GM18520 (cell line): ENCODE measurements around the gene COL26A1.
"Not testable (repeated sequence)": the region's sequence is repeated elsewhere in the genome, so short reads cannot be mapped to it uniquely, and the experiment has no call there.

Experiments
- ATAC-seq: cut with Tn5 transposase; IDR thresholded peaks from one replicate; pipeline ENCODE4 v1.9.1; 2021; ENCODE audit not compliant: unreplicated experiment

Gene COL26A1

DNA sequence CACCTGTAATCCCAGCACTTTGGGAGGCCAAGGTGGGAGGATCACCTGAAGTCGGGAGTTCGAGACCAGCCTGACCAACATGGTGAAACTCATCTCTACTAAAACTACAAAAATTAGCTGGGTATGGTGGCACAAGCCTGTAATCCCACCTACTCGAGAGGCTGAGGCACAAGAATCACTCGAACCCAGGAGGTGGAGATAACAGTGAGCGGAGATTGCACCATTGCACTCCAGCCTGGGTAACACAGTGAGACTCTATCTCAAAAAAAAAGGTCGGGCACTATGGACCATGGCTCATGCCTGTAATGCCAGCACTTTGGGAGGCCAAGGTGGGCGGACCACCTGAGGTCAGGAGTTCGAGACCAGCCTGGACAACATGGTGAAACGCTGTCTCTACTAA, 127.8 kb downstream of the COL26A1 start:
- ATAC-seq = not testable (repeated sequence)

DNA sequence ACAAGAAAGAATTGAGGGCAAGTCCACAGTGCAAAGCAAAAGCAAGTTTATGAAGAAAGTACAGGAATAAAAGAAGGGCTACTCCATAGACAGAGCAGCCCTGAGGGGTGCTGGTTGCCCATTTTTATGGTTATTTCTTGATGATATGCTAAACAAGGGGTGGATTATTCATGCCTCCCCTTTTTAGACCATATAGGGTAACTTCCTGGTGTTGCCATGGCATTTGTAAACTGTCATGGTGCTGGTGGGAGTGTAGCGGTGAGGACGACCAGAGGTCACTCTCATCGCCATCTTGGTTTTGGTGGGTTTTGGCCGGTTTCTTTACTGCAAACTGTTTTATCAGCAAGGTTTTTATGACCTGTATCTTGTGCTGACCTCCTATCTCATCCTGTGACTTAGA, 128.8 kb downstream of the COL26A1 start:
- not testable (repeated sequence) for ATAC-seq

DNA sequence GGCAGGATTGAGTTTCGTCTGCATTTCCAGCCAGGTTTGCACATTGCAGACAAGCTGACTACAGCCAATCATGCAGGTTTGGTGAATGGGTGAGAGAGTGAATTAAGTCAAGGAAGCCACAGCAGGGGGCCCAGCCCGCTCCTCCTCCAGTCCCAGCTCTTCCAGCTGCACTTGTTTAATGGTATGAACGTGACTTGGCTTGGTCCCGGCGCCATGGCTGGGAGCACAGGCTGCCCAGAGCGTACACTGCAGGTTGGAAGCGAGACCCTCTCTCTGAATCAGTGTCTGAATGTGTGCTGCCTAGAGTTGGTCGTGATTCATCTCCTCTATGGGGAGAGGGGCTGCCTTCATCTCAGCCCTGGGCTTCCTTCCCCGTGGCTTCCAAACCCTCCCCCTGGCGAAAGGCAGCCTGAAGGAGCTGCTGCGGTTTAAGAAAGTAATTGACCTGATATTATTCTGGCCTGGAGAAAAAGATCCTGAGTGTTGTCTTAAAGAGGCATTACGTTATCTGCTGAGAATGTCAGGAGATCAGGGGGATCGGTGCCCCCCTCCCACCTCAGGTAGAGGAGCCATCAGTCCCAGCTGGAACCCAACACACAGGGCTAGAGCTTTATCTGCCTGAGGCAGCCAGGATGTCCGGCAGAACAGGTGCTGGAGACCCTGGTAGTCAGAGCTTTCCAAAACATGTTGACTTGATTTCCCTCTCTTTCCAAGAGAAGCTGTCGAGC, 132.1 kb downstream of the COL26A1 start:
- ATAC-seq = no peak

DNA sequence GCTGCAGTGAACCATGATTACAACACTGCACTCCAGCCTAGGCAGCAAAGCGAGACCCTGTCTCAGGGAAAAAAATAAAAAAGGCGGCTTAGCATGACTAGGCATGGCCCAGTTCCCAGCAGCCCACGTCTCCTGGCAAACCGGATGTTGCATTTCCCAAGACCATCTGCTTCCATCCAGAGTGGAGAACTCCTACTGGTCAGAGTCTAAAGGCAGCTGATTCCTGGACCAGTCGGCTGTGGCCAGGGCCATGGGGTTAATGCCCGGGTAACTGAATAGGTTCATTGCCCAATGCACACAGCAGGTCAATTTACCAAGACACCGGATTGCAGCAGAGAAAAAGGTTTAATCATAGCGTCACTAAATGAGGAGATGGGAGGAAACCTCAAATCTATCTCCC, 133.3 kb downstream of the COL26A1 start:
- no peak for ATAC-seq

DNA sequence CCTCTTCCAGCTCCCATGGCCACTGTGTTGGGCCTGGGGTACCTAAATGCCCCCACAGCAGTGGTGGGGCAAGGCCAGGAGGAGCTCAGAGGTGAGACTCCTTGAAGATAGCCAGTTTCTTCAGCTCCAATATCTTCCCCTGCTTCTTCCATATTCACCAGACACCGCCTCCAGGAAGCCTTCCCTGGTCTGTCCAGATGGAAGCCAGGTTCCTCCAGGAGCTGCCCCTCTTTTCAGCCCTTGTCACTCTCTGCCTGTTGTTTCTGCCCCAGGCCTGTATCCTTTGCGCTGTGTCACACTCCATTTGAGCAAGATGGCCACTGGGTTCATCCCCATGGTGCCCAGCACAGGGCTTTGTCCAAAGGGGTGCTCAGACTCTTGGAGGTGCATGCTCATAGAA, 138.7 kb downstream of the COL26A1 start:
- no peak for ATAC-seq

DNA sequence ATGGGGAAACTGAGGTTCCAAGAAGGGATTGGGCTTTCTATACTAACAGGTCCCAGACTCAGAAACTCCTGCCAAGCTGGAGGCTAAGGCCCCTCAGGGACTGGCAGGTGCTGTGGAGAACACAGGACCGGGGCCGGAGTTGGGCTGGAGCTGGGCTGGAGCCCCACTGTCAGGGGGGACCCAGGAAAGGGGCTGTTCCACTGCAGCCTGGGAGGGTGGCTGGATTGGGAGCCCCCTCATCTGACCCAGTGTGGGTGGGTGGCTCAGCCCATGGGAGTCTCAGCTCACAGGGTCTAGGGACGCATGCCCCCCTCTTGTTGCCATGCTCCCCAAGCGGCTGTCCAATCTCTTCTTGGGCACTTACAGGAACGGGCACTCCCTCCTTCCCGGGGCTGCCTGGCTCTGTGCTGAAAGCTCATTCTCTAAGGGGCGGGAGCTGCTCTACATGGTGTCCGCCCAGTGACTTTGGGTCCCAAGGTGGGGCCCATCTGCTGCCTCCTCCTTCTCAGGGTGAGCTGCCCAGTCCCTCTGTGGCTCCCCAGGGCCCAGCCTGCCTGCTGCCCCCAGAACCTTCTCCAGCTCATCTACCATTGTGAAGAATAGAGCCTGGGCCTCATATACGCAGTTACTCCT, 139.9 kb downstream of the COL26A1 start:
- no peak for ATAC-seq

DNA sequence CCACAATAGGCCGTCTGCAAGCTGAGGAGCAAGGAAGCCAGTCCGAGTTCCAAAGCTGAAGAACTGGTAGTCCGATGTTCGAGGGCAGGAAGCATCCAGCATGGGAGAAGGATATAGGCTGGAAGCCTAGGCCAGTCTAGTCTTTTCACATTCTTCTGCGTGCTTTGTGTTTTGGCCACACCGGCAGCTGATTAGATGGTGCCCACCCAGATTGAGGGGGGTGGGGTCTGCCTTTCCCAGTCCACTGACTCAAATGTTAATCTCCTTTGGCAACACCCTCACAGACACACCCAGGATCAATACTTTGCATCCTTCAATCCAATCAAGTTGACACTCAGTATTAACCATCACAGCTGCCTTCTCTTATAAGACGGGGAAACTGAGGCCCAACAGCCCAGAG, 142.8 kb downstream of the COL26A1 start:
- not testable (repeated sequence) for ATAC-seq

DNA sequence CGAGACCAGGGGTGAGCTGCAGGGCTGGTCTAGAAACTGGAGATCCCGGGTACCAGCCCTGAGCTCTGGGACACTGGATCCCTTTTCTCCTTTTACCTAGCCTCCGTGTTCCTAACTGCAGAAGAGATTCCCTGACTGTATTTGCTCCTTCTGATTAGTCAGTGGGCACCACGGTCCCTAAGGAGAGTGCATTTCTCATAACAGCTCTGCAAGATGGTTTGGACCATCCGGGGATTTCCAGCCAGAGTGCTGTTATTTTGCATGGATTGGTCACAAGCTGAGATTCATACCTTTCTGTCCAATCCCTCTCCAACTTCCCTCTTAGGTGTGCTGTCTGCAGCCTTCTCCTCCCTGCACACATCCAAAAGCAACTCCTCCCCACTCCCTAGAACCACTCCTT, 143.9 kb downstream of the COL26A1 start:
- ATAC-seq = no peak

DNA sequence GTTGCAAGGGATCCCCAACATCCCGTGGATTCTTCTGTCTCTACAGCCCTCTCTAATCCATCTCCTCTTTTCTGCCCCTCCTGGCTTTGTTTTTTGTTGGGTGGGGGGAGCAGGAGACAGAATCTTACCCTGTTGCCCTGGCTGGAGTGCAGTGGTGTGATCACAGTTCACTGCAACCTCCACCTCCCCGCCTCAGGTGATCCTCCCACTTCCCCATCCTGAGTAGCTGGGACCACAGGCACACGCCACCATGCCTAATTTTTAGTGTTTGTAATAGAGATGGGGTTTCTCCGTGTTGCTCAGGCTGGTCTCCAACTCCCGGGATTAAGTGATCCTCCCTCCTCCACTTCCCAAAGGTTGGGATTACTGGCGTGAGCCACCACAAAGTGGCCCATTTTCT, 144.7 kb downstream of the COL26A1 start:
- ATAC-seq = no peak

DNA sequence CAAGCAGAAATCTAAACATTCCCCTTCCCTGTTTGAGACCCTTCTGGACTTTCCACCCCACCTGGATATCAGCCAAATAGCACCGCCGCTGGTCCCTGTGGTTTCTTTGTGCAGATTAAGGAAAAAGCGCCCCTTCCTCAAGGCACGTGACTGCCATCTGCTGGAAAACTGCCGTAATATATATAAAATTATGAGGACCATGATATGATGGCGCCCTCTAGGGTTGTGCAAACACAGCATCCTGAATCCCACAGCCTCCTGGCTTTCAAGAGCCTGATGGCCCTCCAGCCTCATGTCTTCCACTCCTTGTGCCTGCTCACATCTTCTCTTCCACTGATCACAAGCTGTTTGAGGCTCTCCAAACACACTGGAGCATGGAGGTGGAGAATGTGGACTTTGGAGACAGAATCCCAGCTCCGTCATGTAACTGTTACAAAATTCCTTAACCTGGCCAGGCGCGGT, 145.1 kb downstream of the COL26A1 start:
- no peak for ATAC-seq

DNA sequence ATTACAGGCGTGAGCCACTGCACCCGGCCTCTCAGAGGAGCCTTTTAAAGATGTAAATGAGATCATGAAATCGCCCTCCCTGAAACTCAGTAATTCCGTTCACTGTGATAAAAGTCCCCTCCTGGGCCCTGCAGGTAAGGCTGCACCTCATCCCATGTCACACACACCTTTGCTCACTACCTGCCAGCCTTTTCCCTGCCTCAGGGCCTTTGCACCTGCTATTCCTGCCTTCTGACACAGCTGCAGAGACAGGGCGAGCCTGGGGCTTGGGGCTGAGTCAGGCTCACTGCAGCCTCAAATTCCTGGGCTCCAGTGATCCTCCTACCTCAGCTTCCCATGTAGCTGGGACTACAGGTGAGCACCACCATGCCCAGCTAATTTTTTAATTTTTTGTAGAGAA, 147.6 kb downstream of the COL26A1 start:
- ATAC-seq = no peak

DNA sequence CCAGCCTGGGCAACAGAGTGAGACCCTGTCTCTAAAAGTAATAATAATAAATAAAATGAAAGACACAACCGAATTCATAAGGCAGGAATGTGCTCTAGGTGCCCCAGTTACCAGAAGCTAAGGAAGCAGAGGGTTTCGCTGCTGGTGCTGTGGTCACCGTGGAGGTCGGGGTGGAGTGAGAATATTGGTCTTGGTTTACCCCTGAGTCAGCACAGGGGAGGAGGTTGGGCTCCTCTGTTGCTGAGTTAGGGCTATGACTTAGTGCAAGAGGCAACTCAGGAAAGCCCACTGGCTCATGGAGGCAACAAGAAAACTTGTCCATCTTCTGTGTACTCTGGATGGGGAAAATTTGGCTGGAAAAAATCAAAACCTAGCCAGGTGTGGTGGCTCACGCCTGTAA, 149.3 kb downstream of the COL26A1 start:
- ATAC-seq = no peak

DNA sequence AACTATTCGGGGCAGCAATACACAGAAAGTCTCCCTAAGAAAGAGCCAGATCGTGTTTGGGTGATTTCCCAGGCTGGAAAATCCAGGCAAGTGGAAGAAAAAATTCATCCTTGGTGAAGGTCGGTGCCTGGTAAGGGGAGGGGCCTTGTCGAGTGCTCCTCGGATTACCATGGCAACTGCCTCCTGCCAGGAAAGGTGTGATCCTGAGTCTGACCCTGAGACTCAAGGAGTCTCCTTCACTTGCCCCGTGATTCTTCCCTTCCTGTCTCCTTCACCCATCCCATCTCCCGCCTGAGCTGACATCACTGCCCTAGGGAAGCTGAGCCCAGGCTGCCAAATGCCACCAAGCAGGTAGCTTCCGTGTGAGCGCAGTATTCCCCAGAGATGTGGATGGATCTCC, 154.2 kb downstream of the COL26A1 start:
- ATAC-seq = no peak

DNA sequence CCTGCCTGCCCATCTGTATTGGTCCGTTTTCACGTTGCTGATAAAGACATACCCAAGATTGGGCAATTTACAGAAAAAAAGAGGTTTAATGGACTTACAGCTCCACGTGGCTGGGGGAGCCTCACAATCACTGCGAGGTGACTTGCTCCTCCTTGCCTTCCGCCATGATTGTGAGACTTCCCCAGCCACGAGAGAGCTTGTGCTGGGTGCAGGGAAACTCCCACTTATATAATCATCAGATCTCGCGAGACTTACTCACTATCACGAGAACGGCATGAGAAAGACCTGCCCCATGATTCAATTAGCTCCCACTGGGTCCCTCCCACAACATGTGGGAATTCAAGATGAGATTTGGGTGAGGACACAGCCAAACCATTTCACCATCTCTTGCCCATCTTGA, 154.6 kb downstream of the COL26A1 start:
- ATAC-seq = no peak

DNA sequence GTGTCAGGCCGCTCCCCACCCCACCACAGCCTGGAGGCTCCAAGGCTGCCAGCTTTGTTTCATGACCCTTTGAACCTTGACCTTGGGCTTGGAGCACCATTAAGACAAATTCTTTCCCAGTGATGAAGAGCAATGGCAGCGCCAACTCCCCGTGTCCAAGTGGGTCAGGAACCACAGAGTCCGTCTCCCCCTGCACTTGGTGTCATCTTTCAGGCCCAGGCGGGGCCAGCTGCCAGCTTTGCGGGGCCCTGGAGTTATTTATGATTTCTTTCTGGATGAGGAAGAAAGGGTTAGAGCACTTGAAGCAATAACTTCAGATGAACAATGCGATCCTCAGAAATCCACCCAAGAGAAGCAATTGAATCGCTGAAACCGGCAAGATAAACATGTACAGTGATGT, 155.7 kb downstream of the COL26A1 start:
- no peak for ATAC-seq

DNA sequence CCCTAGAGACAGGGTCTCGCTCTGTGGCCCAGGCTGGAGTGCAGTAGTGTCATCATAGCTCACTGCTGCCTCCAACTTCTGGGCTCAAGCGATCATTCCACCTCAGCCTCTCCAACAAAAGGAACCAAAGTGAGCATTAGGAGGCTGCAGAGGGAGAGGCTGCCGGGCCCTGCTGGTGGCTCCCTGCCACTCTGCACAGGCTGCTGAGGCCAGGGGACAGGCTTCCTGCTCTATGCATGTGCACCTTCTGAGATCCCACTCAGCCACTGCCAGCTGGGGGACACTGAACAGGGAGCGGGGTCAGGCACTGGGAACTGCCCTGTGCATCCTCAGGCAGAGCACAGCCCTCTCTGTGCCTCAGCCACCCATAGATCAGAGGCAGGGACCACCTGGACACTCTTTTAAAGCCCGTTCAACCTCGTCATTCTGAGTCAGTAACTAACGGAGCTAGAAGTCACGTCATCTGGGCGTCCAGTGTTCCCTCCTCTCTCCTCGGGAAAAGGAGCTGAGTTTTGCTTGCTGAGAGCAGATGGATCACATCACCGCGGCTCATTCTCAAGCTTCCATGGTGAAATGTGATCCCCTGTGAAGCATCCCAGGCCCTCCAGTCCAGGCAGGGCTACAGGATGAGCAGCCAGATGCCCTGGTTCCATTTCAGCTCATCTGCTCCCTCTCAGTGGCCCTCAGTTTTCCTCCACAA, 156.8 kb downstream of the COL26A1 start:
- no peak for ATAC-seq

DNA sequence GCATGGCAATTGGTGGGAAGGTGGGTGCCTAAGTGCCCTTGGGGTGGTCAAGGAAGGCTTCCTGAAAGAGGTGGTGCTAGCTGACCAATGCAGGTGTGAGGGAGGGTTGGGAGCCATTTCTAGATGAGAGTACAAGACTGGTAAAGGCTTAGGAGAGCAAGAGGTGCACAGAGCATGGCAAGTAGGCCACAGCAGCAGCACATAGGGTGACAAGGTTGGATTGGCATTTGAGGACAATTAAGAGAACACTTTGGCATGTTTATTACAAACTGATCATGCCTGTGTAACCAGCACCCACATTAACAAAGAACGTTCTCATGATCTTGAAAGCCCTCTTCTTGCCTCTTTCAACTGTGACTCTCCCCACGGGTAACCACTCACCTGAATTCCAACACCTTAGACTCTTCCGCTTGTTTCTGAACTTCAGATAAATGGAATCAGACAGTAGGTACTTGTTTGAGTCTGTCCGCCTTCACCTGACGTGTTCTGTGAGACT, 158.8 kb downstream of the COL26A1 start:
- no peak for ATAC-seq

DNA sequence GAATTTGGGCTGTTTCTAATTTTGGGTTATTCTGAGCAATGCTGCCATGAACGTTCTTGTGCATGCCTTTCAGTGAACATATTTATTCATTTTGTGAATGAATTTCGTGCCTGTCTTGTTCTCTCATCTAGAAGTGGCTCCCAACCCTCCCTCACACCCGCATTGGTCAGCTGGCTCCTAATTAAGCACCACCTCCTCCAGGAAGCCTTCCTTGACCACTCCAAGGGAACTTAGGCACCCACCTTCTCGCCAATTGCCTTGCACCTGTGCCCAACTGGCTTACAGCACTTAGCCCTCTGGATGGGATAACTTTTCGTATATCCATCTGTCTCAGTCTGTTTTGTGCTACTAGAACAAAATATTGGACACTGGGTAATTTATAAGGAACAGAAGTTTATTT, 159.3 kb downstream of the COL26A1 start:
- ATAC-seq = no peak

DNA sequence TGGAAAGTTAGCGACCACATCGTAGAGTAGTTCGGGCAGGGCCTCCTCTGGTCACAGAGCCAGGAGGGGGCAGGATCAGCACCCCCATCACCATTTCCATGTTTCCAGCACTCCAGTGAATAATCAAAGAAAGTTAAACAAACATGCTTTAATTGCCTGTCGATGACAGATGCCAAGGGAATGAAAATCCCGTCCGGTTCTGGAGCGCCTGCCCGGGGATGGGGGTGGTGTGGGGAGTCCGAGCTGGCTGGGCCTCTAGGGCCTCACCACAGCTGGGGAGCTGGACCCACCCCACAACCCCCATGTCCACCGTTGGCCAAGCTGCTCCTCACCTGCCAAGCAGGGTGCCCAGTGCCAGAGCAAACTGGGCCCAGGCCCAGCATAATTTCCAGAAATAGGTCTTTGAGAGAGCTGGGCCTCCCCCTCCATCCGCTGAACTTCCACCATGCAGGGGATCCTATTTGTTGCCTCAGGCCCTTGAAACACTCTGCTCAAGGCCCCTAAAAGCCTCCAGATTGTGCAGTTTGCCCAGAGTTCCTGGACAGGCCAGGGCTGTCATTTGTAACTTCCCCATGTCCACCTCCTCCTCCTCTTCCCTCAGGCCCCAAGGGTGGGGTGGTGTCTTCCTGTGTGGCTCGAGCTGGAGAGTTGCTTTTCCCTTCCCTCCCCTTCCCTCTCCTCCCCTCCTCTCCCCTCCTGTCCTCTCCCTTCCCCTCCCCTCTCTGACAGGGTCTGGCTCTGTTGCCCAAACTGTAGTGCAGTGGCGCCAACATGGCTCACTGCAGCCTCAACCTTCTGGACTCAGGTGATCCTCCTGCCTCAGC, 165.4 kb downstream of the COL26A1 start:
- no peak for ATAC-seq

DNA sequence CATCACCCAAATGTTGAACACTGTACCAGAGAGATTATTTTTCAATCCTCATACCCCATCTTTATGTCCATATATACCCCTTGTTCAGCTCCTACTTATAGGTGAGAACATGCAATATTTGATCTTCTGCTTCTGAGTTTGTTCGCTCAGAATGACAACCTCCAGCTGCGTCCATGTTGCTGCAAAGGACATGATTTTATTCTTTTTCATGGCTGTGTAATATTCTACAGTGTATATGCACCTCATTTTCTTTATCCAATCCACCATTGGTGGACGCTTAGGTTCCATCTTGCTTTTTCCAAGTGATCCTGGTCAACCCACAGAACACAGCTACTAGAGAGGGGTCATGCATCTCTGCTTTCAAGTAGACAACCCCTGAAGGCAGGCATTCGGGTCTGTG, 166.9 kb downstream of the COL26A1 start:
- ATAC-seq = no peak

DNA sequence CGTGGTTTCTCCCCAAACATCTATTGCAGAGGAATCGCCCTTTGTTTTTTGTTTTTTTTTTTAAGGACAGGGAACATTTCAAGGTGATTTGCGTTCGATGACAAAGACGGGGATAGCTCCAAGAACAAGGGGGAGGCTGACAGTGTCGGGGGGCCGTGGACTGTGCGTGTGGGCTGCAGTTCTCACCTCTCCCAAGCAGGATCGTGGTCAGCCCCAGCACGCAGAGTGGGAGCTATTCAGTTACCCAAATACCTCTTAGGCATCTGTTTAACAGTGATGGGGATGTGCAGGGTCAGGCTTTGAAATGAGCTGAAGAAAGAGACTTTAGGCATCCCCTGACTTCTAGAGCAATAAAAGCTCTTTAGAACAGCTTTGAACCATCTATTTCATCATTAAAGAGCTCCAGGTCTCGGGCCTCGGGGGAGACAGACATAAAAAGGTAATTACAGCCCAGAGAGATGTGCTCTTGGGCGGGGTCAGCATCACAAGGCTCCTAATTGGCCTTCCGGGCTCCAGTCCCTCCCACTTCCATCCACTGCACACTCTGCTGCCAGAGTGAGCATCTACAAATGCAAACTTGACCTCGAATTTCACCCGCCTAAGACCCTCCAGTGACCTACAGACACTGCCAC, 169.2 kb downstream of the COL26A1 start:
- ATAC-seq = no peak
